A549 treated with RU486 at 1 μM for 4 hours (cell line): ENCODE measurements around the gene RRAGC. TPM values are rescaled to one million over a fixed set of nuclear protein-coding genes. Genes with fewer than 3 reads are reported as not detected.

ENCODE experiments used
- total RNA-seq: library from RNA; stranded (reverse); fragments of 200-300 nt; extraction: Qiagen RNA extraction; gene quantifications from 5 replicates; pipeline ENCODE4 v1.2.3, GENCODE V29; 2022; ENCODE audit warnings: low read depth

Gene RRAGC, protein sequence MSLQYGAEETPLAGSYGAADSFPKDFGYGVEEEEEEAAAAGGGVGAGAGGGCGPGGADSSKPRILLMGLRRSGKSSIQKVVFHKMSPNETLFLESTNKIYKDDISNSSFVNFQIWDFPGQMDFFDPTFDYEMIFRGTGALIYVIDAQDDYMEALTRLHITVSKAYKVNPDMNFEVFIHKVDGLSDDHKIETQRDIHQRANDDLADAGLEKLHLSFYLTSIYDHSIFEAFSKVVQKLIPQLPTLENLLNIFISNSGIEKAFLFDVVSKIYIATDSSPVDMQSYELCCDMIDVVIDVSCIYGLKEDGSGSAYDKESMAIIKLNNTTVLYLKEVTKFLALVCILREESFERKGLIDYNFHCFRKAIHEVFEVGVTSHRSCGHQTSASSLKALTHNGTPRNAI
- total RNA-seq, result 16.0 to 29.2 TPM (median 27.8 TPM) in 5 replicates

DNA sequence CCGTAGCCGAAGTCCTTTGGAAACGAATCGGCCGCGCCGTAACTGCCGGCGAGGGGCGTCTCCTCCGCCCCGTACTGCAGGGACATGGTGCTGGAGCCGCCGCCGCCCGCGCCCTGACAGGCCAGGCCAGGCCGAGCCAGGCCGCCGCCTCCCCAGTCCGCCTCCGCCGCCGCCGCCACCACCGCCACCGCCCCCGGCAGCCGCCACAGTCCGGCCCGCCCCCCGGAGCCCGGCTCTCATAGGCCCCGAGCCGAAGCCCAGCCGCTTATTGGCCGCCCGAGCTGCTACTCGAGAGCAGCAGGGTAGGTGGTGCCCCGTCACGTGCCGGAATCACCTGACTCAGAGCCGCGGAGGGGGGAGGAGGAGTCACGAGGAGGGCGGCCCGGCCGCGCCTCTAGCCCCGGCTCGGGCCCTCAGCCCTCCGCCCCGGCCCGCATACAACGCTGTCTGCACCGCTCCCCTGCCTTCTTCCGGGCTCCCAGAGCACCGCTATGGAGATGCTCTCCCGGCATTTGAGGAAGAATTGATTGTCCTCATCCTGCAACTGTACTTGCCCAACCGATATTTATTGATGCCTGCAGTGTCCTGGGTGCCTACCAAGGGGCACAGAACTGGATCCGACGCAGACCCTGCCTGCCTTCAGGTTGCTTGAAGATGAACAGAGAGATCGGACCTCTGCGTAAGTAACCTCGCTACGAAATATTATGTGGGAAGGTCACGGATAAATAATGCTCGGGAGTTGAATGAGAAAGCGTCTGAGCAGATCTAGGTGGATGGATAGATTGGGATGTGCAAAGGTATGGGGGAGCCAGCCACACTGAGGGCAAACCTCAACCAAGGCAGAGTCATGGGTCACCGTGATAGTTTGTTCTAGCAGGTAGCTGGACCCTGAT is at the start of gene RRAGC:
Gene RRAGC (minus strand): TSS at position 212 of the 893 bp plus-strand sequence. CDS start 126 bp downstream, at position 86.

DNA sequence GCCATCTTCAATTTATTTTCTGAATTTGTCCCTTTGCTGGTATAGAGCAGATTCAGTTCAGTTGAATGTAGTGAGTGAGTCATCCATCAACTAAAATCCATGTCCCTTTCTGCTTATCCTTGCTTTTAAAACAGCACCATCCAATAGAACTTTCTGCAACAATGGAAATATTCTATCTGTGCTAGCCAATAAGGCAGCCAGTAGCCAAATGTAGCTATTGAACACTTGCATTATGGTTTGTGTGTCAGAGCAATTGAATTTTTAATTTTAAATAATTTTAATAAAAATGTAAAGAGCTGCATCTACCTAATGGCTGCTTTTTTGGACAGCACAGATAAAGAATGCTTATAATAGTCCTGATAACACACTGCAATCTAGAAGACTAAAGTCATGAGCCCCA is 21.9 kb upstream of the RRAGC start, which contains the start of gene GJA9:
Gene GJA9 (minus strand): TSS at position 101 of the 400 bp plus-strand sequence. CDS start 5,489 bp downstream, outside the sequence.

DNA sequence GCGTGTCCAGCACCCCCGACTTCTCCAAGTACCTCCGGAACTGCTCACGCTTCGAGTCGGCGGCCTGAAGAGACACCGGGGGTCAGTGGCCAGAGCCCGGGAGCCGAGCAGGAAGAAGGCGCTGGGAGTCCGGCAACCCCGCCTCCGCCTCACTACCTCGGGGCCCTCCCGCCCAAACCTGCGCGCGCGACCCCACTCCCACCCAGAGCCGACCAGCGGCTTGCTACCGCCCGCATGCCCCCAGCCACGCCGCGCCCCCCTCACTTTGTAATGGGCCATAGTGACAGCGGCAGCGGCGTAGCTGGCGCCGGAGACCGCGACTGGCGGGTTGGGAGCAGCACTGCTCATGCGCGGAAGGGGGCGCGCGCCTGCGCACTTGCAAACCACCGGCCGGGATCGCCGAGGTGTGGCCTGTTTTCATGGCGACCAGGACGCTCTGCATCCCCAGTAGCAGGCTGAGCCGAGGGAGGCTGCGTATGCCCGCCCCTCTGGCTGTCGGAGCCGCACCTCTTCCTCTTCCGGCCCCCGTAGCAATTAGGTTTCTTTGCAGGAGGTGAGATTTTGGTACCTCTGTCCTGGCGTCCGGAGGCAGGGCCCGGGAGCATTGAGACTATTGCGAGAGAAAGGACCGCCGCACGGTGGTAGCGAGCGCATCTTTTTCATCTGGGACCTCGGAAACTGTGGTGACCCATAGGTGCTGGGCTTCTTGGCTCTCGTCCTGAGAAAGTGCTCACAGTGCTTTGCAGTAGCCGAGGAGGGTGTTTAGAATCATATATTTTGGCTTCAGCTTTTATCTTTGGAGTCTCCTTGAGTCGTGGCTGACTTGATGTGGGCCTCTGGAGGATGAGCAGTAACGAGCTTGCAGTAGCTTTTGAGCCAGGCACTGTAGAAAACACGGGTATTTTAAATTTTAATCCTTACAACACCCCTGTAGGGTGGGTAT is 13.7 kb upstream of the RRAGC start, which contains the start of gene MYCBP:
Gene MYCBP (minus strand): TSS at position 322 of the 943 bp plus-strand sequence. CDS start 43 bp downstream, at position 279.

Other genes starting within 250 kb of the RRAGC start
- 9.0 to 24.0 TPM (median 22.4 TPM) in 5 replicates for gene MYCBP, start 13.6 kb upstream of the RRAGC start, total RNA-seq
- not detected in 5 replicates for gene GJA9, start 21.8 kb upstream of the RRAGC start, total RNA-seq
- gene RHBDL2, start 82.1 kb upstream of the RRAGC start, total RNA-seq, result 2.0 to 2.7 TPM (median 2.5 TPM) in 5 replicates
- gene AKIRIN1, start 131.5 kb upstream of the RRAGC start, total RNA-seq, result 30.3 to 47.4 TPM (median 44.2 TPM) in 5 replicates
- gene NDUFS5, start 166.6 kb upstream of the RRAGC start, total RNA-seq, result 404 to 568 TPM (median 473 TPM) in 5 replicates